ENCODE results near the gene IFI44. TPM values are rescaled to one million over a fixed set of nuclear protein-coding genes. Genes with fewer than 3 reads are reported as not detected.

IFI44 gene
- polyA plus RNA-seq, 3 donors, result 23.0 to 48.1 (median 35.5) TPM

GRCh38 chr1:78690516-78690915 lies 40.9 kb downstream of the IFI44 start:
- Mint-ChIP-seq H3K4me3 (no peak overlapping the region), H3K36me3 (no peaks in the 10 kb centered on the region), H3K4me1 (no peaks in the 10 kb centered on the region), H3K9me3 (peaks cover 0 to 2% (median 0%) of the 10 kb centered on the region in 7 donors), H3K27ac (no peak overlapping the region), H3K27me3 (ENCODE audit: low read depth in 3 of 3) (peaks cover 2 to 5% (median 3%) of the 10 kb centered on the region in 3 donors)
- intact Hi-C loops (cut with micrococcal nuclease), result no loop called here
- Histone ChIP-seq H3K4me3 (replicated peaks in 1 of 3; ENCODE audit: low read depth in 2 of 3, low read length in 3 of 3) (no peak overlapping the region), H3K27me3 (ENCODE audit: control insufficient read depth in 2 of 2, insufficient read depth in 2 of 2, low read length in 2 of 2) (no peaks in the 10 kb centered on the region), H3K27ac (ENCODE audit: low read depth in 1 of 2, low read length in 2 of 2) (no peak overlapping the region), H3K9ac (ENCODE audit: insufficient read depth, low read length, poor library complexity, severe bottlenecking) (no peak overlapping the region), H3K79me2 (ENCODE audit: insufficient read depth, low read length) (no peaks in the 10 kb centered on the region), H3K9me3 (replicated peaks in 1 of 2; ENCODE audit: control insufficient read depth in 1 of 2, insufficient read depth in 1 of 2, low read length in 2 of 2) (no peaks in the 10 kb centered on the region), H2AFZ (ENCODE audit: insufficient read depth, low read depth, low read length, poor library complexity, severe bottlenecking) (no peak overlapping the region), H3K4me2 (replicated peaks; ENCODE audit: extremely low read depth, low read length, poor library complexity, severe bottlenecking) (no peak overlapping the region), H4K20me1 (ENCODE audit: insufficient read depth, low read length) (no peaks in the 10 kb centered on the region), H3K4me1 (ENCODE audit: control insufficient read depth in 1 of 2, insufficient read depth in 2 of 2, low read length in 2 of 2) (no peaks in the 10 kb centered on the region), H3K36me3 (replicated peaks in 1 of 2; ENCODE audit: control insufficient read depth in 1 of 2, insufficient read depth in 2 of 2, low read length in 2 of 2) (no peaks in the 10 kb centered on the region)
- 92% methylated on average over 3 of the region's 3 CpGs for WGBS (ENCODE audit: insufficient coverage)
- no peak for TF ChIP-seq CTCF (IDR thresholded peaks at IDR 0.05)
- no peak for DNase-seq

GRCh38 chr1:78691995-78692747 lies 42.5 kb downstream of the IFI44 start:
- no peaks in the 10 kb centered on the region for H3K79me2 ChIP-seq (ENCODE audit: insufficient read depth, low read length)
- H3K27me3 ChIP-seq (ENCODE audit: control insufficient read depth in 2 of 2, insufficient read depth in 2 of 2, low read length in 2 of 2), result no peaks in the 10 kb centered on the region
- H4K20me1 ChIP-seq (ENCODE audit: insufficient read depth, low read length), result no peaks in the 10 kb centered on the region
- no peaks in the 10 kb centered on the region for H3K4me1 ChIP-seq (ENCODE audit: control insufficient read depth in 1 of 2, insufficient read depth in 2 of 2, low read length in 2 of 2)
- 90% methylated on average over 2 of the region's 4 CpGs for WGBS (ENCODE audit: insufficient coverage)
- no peak for TF ChIP-seq CTCF (IDR thresholded peaks at IDR 0.05)
- no peak overlapping the region for H3K27ac ChIP-seq (ENCODE audit: low read depth in 1 of 2, low read length in 2 of 2)
- intact Hi-C loops (cut with micrococcal nuclease), result no loop called here
- Mint-ChIP-seq H3K4me1 (no peaks in the 10 kb centered on the region), H3K9me3 (peaks cover 0 to 7% (median 2%) of the 10 kb centered on the region in 7 donors), H3K36me3 (no peaks in the 10 kb centered on the region), H3K27me3 (ENCODE audit: low read depth in 3 of 3) (peaks cover 1 to 6% (median 2%) of the 10 kb centered on the region in 3 donors), H3K27ac (no peak overlapping the region), H3K4me3 (no peak overlapping the region)
- DNase-seq, result no peak
- H3K4me3 ChIP-seq (replicated peaks in 1 of 3; ENCODE audit: low read depth in 2 of 3, low read length in 3 of 3), result no peak overlapping the region
- no peaks in the 10 kb centered on the region for H3K36me3 ChIP-seq (replicated peaks in 1 of 2; ENCODE audit: control insufficient read depth in 1 of 2, insufficient read depth in 2 of 2, low read length in 2 of 2)
- H3K4me2 ChIP-seq (replicated peaks; ENCODE audit: extremely low read depth, low read length, poor library complexity, severe bottlenecking), result no peak overlapping the region
- H3K9ac ChIP-seq (ENCODE audit: insufficient read depth, low read length, poor library complexity, severe bottlenecking), result no peak overlapping the region
- no peak overlapping the region for H2AFZ ChIP-seq (ENCODE audit: insufficient read depth, low read depth, low read length, poor library complexity, severe bottlenecking)
- H3K9me3 ChIP-seq (replicated peaks in 1 of 2; ENCODE audit: control insufficient read depth in 1 of 2, insufficient read depth in 1 of 2, low read length in 2 of 2), result no peaks in the 10 kb centered on the region
